ENCODE measurements around the gene RMI2.

DNA sequence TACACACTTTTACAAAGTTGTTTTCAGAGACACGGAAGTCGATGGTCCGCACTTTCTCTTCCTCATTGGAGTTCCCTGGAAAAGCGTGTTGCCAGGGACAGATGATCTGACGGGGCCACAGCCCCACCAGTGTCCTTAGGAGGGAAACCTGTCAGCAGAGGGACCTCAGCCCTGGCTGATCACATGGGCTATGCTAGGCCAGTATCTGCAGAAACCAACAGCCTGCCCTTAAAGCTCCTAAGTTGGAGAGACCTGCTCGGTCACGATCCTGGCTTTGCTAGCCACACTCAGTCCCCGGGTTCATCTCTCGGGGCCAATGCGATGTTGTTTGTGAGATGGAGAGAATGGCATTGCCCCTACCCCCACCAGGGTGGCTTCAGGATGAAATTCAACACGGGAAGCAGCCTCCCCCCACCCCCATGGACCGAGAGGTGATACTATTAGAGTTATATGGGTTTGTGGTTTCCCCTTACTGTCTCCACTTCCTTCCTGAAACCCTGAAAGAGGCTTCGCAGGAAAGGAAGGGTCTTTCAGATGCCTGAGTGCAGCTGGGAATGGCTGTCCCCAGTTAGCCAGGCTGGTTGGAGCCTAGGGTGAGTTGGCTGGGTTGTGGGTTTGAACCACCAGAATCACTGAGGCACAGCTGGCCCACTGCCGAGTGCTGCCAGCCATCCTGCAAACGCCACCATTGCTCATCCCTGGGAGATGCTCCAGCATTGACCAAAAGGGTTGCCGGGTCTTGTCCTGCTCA is 16.6 kb downstream of the RMI2 start:
- TF ChIP-seq EZH2 (IDR thresholded peaks at IDR 0.05; ENCODE audit: low read length) = no peak
- TF ChIP-seq, protein P1, sequence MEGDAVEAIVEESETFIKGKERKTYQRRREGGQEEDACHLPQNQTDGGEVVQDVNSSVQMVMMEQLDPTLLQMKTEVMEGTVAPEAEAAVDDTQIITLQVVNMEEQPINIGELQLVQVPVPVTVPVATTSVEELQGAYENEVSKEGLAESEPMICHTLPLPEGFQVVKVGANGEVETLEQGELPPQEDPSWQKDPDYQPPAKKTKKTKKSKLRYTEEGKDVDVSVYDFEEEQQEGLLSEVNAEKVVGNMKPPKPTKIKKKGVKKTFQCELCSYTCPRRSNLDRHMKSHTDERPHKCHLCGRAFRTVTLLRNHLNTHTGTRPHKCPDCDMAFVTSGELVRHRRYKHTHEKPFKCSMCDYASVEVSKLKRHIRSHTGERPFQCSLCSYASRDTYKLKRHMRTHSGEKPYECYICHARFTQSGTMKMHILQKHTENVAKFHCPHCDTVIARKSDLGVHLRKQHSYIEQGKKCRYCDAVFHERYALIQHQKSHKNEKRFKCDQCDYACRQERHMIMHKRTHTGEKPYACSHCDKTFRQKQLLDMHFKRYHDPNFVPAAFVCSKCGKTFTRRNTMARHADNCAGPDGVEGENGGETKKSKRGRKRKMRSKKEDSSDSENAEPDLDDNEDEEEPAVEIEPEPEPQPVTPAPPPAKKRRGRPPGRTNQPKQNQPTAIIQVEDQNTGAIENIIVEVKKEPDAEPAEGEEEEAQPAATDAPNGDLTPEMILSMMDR (optimal IDR thresholded peaks at IDR 0.05 in 1 of 3, IDR thresholded peaks at IDR 0.05 in 1 of 3, conservative IDR thresholded peaks at IDR 0.05 in 1 of 3; ENCODE audit: extremely low read depth in 1 of 3, insufficient read depth in 2 of 3, low read length in 3 of 3) = no peak
